Measurements from ENCODE around the gene NEUROD6. TPM values are rescaled to one million over a fixed set of nuclear protein-coding genes. Genes with fewer than 3 reads are reported as not detected.

Gene NEUROD6
- total RNA-seq, 1 donor from 2014 or later: not detected

DNA sequence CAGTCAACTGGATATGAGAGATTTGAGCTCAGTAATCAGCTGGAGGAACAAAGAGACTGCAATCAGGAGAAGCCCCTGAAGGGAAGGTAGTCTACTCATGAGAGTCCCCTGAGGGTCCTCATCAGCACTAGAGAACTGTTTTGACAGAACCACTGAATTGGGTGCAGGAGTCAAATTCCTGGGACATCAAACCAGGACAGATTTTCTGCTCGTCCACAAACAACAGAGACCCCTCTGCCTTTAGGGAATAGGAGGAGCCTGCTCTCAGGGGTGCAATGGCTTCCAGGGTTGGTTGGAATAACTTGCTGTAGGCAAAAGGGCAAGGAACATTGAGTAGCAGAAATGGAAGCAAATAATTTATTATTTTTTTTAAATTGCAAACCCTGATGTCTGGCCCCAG, 21.9 kb upstream of the NEUROD6 start:
- intact Hi-C loops (cut with micrococcal nuclease): no loop called here
- ChIA-PET POLR2A (no interaction called here), CTCF (no interaction called here)
- TF ChIP-seq, protein P1, sequence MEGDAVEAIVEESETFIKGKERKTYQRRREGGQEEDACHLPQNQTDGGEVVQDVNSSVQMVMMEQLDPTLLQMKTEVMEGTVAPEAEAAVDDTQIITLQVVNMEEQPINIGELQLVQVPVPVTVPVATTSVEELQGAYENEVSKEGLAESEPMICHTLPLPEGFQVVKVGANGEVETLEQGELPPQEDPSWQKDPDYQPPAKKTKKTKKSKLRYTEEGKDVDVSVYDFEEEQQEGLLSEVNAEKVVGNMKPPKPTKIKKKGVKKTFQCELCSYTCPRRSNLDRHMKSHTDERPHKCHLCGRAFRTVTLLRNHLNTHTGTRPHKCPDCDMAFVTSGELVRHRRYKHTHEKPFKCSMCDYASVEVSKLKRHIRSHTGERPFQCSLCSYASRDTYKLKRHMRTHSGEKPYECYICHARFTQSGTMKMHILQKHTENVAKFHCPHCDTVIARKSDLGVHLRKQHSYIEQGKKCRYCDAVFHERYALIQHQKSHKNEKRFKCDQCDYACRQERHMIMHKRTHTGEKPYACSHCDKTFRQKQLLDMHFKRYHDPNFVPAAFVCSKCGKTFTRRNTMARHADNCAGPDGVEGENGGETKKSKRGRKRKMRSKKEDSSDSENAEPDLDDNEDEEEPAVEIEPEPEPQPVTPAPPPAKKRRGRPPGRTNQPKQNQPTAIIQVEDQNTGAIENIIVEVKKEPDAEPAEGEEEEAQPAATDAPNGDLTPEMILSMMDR (IDR thresholded peaks at IDR 0.05): no peak
- DNase-seq (no peak), ATAC-seq (ENCODE audit: low read depth) (no peak)
- no peaks in the 10 kb centered on the region for H3K36me3 Mint-ChIP-seq (ENCODE audit: low read depth)
- H3K9me3 Mint-ChIP-seq: no peaks in the 10 kb centered on the region
- no peaks in the 10 kb centered on the region for H3K27me3 Mint-ChIP-seq
- H3K27ac Mint-ChIP-seq: no peak overlapping the region
- H3K4me3 Mint-ChIP-seq: no peak overlapping the region
- H3K4me1 Mint-ChIP-seq: no peaks in the 10 kb centered on the region

DNA sequence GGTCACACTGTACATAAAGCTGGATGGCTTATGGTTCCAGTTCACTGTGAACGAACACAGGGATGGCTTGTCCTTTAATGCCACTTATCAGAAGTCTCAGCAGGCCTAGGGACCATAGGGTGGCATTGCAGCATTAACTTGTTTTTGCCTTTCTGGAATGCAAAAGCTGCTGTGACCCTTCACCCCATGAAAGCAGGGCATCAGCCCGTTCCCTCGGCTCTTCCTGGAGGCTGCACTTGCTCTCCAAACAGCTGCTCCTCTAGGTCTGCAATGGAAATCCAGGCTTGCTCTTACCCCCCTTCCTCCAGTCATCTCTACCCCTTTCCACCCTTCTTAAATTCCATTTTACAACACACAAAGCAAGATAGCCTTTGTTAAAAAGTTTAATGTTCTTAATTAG, 17.9 kb upstream of the NEUROD6 start:
- no peak overlapping the region for H3K27ac Mint-ChIP-seq
- no peak for DNase-seq
- no peaks in the 10 kb centered on the region for H3K36me3 Mint-ChIP-seq (ENCODE audit: low read depth)
- POLR2A ChIA-PET: no interaction called here
- TF ChIP-seq, protein P1 (IDR thresholded peaks at IDR 0.05): no peak
- CTCF ChIA-PET: no interaction called here
- no peaks in the 10 kb centered on the region for H3K4me1 Mint-ChIP-seq
- no peaks in the 10 kb centered on the region for H3K27me3 Mint-ChIP-seq
- ATAC-seq (ENCODE audit: low read depth): no peak
- intact Hi-C loops (cut with micrococcal nuclease): no loop called here
- no peak overlapping the region for H3K4me3 Mint-ChIP-seq
- no peaks in the 10 kb centered on the region for H3K9me3 Mint-ChIP-seq

DNA sequence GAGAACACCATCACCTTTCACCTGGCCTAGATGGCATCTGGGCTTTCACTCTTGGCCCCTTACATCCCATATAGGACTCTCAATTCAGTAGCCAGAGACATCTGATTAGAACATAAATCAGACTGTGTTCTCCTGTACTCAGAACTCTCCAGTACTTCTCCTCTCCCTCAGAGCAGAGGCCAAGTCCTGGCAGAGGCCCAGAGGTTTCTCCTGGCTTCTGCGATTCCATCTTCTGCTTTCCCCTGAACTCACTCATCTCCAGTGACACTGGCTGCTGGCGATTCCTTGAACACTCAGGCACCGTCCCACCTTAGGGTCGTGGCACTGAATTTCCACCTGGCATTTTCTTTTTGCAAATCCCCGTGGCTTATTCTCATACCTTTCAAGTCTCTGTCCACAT, 4.9 kb upstream of the NEUROD6 start:
- Mint-ChIP-seq H3K9me3 (no peaks in the 10 kb centered on the region), H3K27ac (no peak overlapping the region), H3K4me1 (no peaks in the 10 kb centered on the region), H3K27me3 (peaks cover 3% of the 10 kb centered on the region), H3K4me3 (no peak overlapping the region), H3K36me3 (ENCODE audit: low read depth) (no peaks in the 10 kb centered on the region)
- ATAC-seq (ENCODE audit: low read depth) (no peak), DNase-seq (no peak)
- TF ChIP-seq, protein P1 (IDR thresholded peaks at IDR 0.05): no peak
- ChIA-PET POLR2A (no interaction called here), CTCF (no interaction called here)
- intact Hi-C loops (cut with micrococcal nuclease): no loop called here

DNA sequence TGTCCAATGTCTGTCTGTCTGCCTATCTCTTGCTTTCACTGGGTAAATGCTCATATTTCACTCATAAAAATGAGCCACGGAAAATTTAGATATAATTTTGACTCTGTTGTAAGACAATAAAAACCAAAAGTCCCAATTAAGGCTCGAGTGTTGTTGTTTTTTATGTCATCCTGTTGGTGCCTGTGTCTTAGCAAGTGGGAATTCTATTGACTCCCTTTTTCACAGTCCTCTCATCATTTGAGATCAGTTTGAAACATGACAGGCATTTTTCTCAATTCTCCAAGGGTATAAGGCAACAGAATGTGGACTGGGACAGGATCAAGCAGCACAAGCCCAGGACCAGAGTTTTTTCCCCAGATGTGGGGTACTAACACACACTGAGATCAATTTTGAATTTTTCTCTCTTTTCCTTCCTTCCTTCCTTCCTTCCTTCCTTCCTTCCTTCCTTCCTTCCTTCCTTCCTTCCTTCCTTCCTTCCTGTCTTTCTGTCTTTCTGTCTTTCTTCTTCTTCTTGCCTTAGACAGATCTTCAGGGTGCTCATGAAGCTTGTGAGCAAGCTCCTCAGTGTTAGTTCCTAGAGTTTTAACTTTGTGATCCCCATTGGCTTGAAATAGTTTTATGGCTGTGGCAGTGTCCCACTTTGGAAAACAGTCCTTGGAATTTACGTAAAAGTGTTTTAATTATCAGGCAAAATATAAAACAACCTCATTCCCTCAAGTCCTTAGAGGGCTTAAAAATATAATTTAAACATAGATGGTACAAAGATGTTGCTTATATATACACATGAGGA, 3.2 kb upstream of the NEUROD6 start:
- Mint-ChIP-seq H3K27me3 (no peaks in the 10 kb centered on the region), H3K9me3 (no peaks in the 10 kb centered on the region), H3K4me1 (no peaks in the 10 kb centered on the region), H3K27ac (no peak overlapping the region), H3K36me3 (ENCODE audit: low read depth) (no peaks in the 10 kb centered on the region), H3K4me3 (no peak overlapping the region)
- ChIA-PET CTCF (no interaction called here), POLR2A (no interaction called here)
- TF ChIP-seq, protein P1 (IDR thresholded peaks at IDR 0.05): no peak
- ATAC-seq (ENCODE audit: low read depth): no peak
- intact Hi-C loops (cut with micrococcal nuclease): no loop called here
- no peak for DNase-seq

DNA sequence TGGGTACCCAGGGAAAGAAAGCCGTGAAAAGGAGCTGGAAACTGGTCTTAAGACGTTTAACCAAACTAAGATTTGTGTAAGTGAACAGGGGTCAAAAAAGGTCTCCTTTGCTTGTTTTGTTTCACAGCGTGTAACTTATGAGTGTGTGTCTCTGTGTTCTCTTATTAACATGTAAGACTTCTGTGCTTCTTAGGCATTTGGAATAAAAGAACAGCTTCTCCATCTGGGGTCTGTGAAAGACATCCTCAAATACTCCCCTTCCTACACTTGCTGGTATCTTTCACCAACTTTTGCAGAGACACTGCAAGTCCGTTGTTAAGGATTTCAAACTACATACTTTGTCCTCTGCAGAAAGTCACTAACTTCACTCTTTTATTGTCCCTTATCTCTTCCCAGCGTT, 615 bp upstream of the NEUROD6 start:
- no peak for DNase-seq
- H3K27me3 Mint-ChIP-seq: peaks cover 4% of the 10 kb centered on the region
- intact Hi-C loops (cut with micrococcal nuclease): no loop called here
- ATAC-seq (ENCODE audit: low read depth): no peak
- no peak overlapping the region for H3K4me3 Mint-ChIP-seq
- no peaks in the 10 kb centered on the region for H3K4me1 Mint-ChIP-seq
- POLR2A ChIA-PET: no interaction called here
- H3K27ac Mint-ChIP-seq: no peak overlapping the region
- H3K9me3 Mint-ChIP-seq: no peaks in the 10 kb centered on the region
- TF ChIP-seq, protein P1 (IDR thresholded peaks at IDR 0.05): no peak
- CTCF ChIA-PET: no interaction called here
- H3K36me3 Mint-ChIP-seq (ENCODE audit: low read depth): no peaks in the 10 kb centered on the region
